Stimulated activated naive B cell treated with anti-CD40 and anti-IgM and Interleukin-4, amounts not matched to agents 10 μg/mL and 1 μg/mL and 100 μg/mL, for 72 hours (primary cell): ENCODE measurements around the gene SLC35F4.

Experiments used
- ATAC-seq, 2 donors: fragments of 150-1000 bp; cut with Tn5 transposase; replicated peaks; 2 replicates each; pipeline ENCODE4 v1.10.0; 2021; ENCODE audit warnings: moderate library complexity in 1 of 2
- DNase-seq: peaks from one replicate; pipeline ENCODE4 v3.0.0; 2021
- H3K27ac Mint-ChIP-seq: one replicate; pipeline ENCODE4 v1.8.0; 2022; ENCODE audit warnings: mild to moderate bottlenecking, mixed read lengths
- H3K27me3 Mint-ChIP-seq, 2 donors: one replicate each; pipeline ENCODE4 v1.8.0; 2022; ENCODE audit warnings: mixed read lengths in 2 of 2
- H3K36me3 Mint-ChIP-seq, 2 donors: one replicate each; pipeline ENCODE4 v1.8.0; 2022; ENCODE audit warnings: mixed read lengths in 2 of 2, mild to moderate bottlenecking in 1 of 2
- H3K4me1 Mint-ChIP-seq, 2 donors: one replicate each; pipeline ENCODE4 v1.8.0; 2022; ENCODE audit warnings: mixed read lengths in 2 of 2, mild to moderate bottlenecking in 1 of 2
- H3K4me3 Mint-ChIP-seq, 2 donors: one replicate each; pipeline ENCODE4 v1.8.0; 2022; ENCODE audit warnings: mild to moderate bottlenecking in 2 of 2, mixed read lengths in 2 of 2, moderate library complexity in 1 of 2
- H3K9me3 Mint-ChIP-seq, 2 donors: one replicate each; pipeline ENCODE4 v1.8.0; 2022; ENCODE audit warnings: mixed read lengths in 2 of 2, mild to moderate bottlenecking in 1 of 2

SLC35F4 gene

GRCh38 chr14:57835766-57836165 is 30.1 kb downstream of the SLC35F4 start:
- peaks cover 0 to 1% of the 10 kb centered on the region in 2 donors for H3K9me3 Mint-ChIP-seq
- no peaks in the 10 kb centered on the region for H3K4me1 Mint-ChIP-seq
- H3K27me3 Mint-ChIP-seq = peaks cover 5 to 6% of the 10 kb centered on the region in 2 donors
- no peak for DNase-seq
- no peak overlapping the region for H3K4me3 Mint-ChIP-seq
- no peak for ATAC-seq
- no peak overlapping the region for H3K27ac Mint-ChIP-seq
- H3K36me3 Mint-ChIP-seq = no peaks in the 10 kb centered on the region

GRCh38 chr14:57834961-57835360 is 30.9 kb downstream of the SLC35F4 start:
- H3K9me3 Mint-ChIP-seq = peaks cover 0 to 1% of the 10 kb centered on the region in 2 donors
- ATAC-seq (no peak), DNase-seq (no peak)
- H3K4me3 Mint-ChIP-seq = no peak overlapping the region
- H3K4me1 Mint-ChIP-seq = no peaks in the 10 kb centered on the region
- no peaks in the 10 kb centered on the region for H3K36me3 Mint-ChIP-seq
- no peak overlapping the region for H3K27ac Mint-ChIP-seq
- peaks cover 5 to 6% of the 10 kb centered on the region in 2 donors for H3K27me3 Mint-ChIP-seq

- Mint-ChIP-seq H3K27me3 (peaks cover under 1 to 5% of the 10 kb centered on the region in 2 donors), H3K36me3 (no peaks in the 10 kb centered on the region), H3K4me3 (no peak overlapping the region), H3K4me1 (no peaks in the 10 kb centered on the region), H3K27ac (no peak overlapping the region), H3K9me3 (peaks cover 0 to under 1% of the 10 kb centered on the region in 2 donors)
- ATAC-seq (no peak), DNase-seq (no peak)
Measured at GRCh38 chr14:57834001-57834598, 31.8 kb downstream of the SLC35F4 start.

- H3K4me1 Mint-ChIP-seq = no peaks in the 10 kb centered on the region
Measured at GRCh38 chr14:57833323-57833722, 32.6 kb downstream of the SLC35F4 start.

GRCh38 chr14:57831981-57832380 is 33.9 kb downstream of the SLC35F4 start:
- Mint-ChIP-seq H3K36me3 (no peaks in the 10 kb centered on the region), H3K27ac (no peak overlapping the region), H3K4me1 (no peaks in the 10 kb centered on the region), H3K27me3 (peaks cover 0 to 5% of the 10 kb centered on the region in 2 donors), H3K4me3 (no peak overlapping the region), H3K9me3 (peaks cover 0 to 2% of the 10 kb centered on the region in 2 donors)
- DNase-seq (no peak), ATAC-seq (no peak)

More at GRCh38 chr14:57833323-57833722, 32.6 kb downstream of the SLC35F4 start:
- no peaks in the 10 kb centered on the region for H3K36me3 Mint-ChIP-seq
- DNase-seq (no peak), ATAC-seq (no peak)
- H3K9me3 Mint-ChIP-seq = no peaks in the 10 kb centered on the region
- peaks cover 0 to 5% of the 10 kb centered on the region in 2 donors for H3K27me3 Mint-ChIP-seq
- H3K4me3 Mint-ChIP-seq = no peak overlapping the region
- no peak overlapping the region for H3K27ac Mint-ChIP-seq

GRCh38 chr14:57828713-57829112 is 37.2 kb downstream of the SLC35F4 start:
- no peak overlapping the region for H3K27ac Mint-ChIP-seq
- DNase-seq = no peak
- peaks cover 0 to 4% of the 10 kb centered on the region in 2 donors for H3K9me3 Mint-ChIP-seq
- H3K36me3 Mint-ChIP-seq = no peaks in the 10 kb centered on the region
- no peak overlapping the region for H3K4me3 Mint-ChIP-seq
- no peaks in the 10 kb centered on the region for H3K4me1 Mint-ChIP-seq
- H3K27me3 Mint-ChIP-seq = no peaks in the 10 kb centered on the region
- no peak for ATAC-seq

GRCh38 chr14:57823015-57823660 is 42.8 kb downstream of the SLC35F4 start:
- no peaks in the 10 kb centered on the region for H3K4me1 Mint-ChIP-seq
- peaks cover 5 to 6% of the 10 kb centered on the region in 2 donors for H3K27me3 Mint-ChIP-seq
- no peak for ATAC-seq
- DNase-seq = no peak
- H3K9me3 Mint-ChIP-seq = peaks cover 0 to 4% of the 10 kb centered on the region in 2 donors
- H3K4me3 Mint-ChIP-seq = no peak overlapping the region
- no peak overlapping the region for H3K27ac Mint-ChIP-seq
- no peaks in the 10 kb centered on the region for H3K36me3 Mint-ChIP-seq

- no peaks in the 10 kb centered on the region for H3K4me1 Mint-ChIP-seq
- H3K4me3 Mint-ChIP-seq = no peak overlapping the region
- H3K9me3 Mint-ChIP-seq = peaks cover 0 to 3% of the 10 kb centered on the region in 2 donors
- ATAC-seq (no peak), DNase-seq (no peak)
- no peaks in the 10 kb centered on the region for H3K36me3 Mint-ChIP-seq
- H3K27me3 Mint-ChIP-seq = peaks cover 5 to 10% of the 10 kb centered on the region in 2 donors
- H3K27ac Mint-ChIP-seq = no peak overlapping the region
Measured at GRCh38 chr14:57822081-57822480, 43.8 kb downstream of the SLC35F4 start.

- DNase-seq (no peak), ATAC-seq (no peak)
- H3K4me1 Mint-ChIP-seq = no peaks in the 10 kb centered on the region
- no peak overlapping the region for H3K4me3 Mint-ChIP-seq
- peaks cover 0 to 1% of the 10 kb centered on the region in 2 donors for H3K9me3 Mint-ChIP-seq
- no peaks in the 10 kb centered on the region for H3K36me3 Mint-ChIP-seq
- peaks cover 5 to 10% of the 10 kb centered on the region in 2 donors for H3K27me3 Mint-ChIP-seq
- H3K27ac Mint-ChIP-seq = no peak overlapping the region
Measured at GRCh38 chr14:57820581-57820980, 45.3 kb downstream of the SLC35F4 start.

- H3K27ac Mint-ChIP-seq = no peak overlapping the region
- H3K4me1 Mint-ChIP-seq = no peaks in the 10 kb centered on the region
- H3K27me3 Mint-ChIP-seq = peaks cover 5 to 10% of the 10 kb centered on the region in 2 donors
- no peak for DNase-seq
- H3K4me3 Mint-ChIP-seq = no peak overlapping the region
- H3K36me3 Mint-ChIP-seq = no peaks in the 10 kb centered on the region
- no peaks in the 10 kb centered on the region for H3K9me3 Mint-ChIP-seq
- ATAC-seq = no peak
Measured at GRCh38 chr14:57818511-57818910, 47.4 kb downstream of the SLC35F4 start.

- DNase-seq (no peak), ATAC-seq (peak in 1 of 2 donors; percentile 38)
- Mint-ChIP-seq H3K27ac (no peak overlapping the region), H3K4me3 (no peak overlapping the region), H3K9me3 (no peaks in the 10 kb centered on the region), H3K36me3 (no peaks in the 10 kb centered on the region), H3K4me1 (no peaks in the 10 kb centered on the region), H3K27me3 (peaks cover 0 to 4% of the 10 kb centered on the region in 2 donors)
Measured at GRCh38 chr14:57816568-57817284, 49.2 kb downstream of the SLC35F4 start.

- H3K27me3 Mint-ChIP-seq = peaks cover 0 to 4% of the 10 kb centered on the region in 2 donors
Measured at GRCh38 chr14:57814726-57815125, 51.2 kb downstream of the SLC35F4 start.

GRCh38 chr14:57812741-57813140 is 53.2 kb downstream of the SLC35F4 start:
- Mint-ChIP-seq H3K27me3 (peaks cover 0 to 4% of the 10 kb centered on the region in 2 donors), H3K9me3 (peaks cover 0 to 2% of the 10 kb centered on the region in 2 donors), H3K4me1 (no peaks in the 10 kb centered on the region), H3K27ac (no peak overlapping the region), H3K4me3 (no peak overlapping the region), H3K36me3 (no peaks in the 10 kb centered on the region)
- ATAC-seq (no peak), DNase-seq (no peak)

More at GRCh38 chr14:57814726-57815125, 51.2 kb downstream of the SLC35F4 start:
- H3K27ac Mint-ChIP-seq = no peak overlapping the region
- no peaks in the 10 kb centered on the region for H3K9me3 Mint-ChIP-seq
- H3K4me1 Mint-ChIP-seq = no peaks in the 10 kb centered on the region
- H3K4me3 Mint-ChIP-seq = no peak overlapping the region
- H3K36me3 Mint-ChIP-seq = no peaks in the 10 kb centered on the region
- no peak for DNase-seq
- ATAC-seq = no peak

- H3K9me3 Mint-ChIP-seq = peaks cover 0 to 3% of the 10 kb centered on the region in 2 donors
- no peak overlapping the region for H3K4me3 Mint-ChIP-seq
- ATAC-seq (no peak), DNase-seq (no peak)
- H3K27ac Mint-ChIP-seq = no peak overlapping the region
- no peaks in the 10 kb centered on the region for H3K36me3 Mint-ChIP-seq
- no peaks in the 10 kb centered on the region for H3K27me3 Mint-ChIP-seq
- no peaks in the 10 kb centered on the region for H3K4me1 Mint-ChIP-seq
Measured at GRCh38 chr14:57811998-57812546, 53.8 kb downstream of the SLC35F4 start.
